ENCODE results near the gene AKT1S1.

The AKT1S1 gene

DNA sequence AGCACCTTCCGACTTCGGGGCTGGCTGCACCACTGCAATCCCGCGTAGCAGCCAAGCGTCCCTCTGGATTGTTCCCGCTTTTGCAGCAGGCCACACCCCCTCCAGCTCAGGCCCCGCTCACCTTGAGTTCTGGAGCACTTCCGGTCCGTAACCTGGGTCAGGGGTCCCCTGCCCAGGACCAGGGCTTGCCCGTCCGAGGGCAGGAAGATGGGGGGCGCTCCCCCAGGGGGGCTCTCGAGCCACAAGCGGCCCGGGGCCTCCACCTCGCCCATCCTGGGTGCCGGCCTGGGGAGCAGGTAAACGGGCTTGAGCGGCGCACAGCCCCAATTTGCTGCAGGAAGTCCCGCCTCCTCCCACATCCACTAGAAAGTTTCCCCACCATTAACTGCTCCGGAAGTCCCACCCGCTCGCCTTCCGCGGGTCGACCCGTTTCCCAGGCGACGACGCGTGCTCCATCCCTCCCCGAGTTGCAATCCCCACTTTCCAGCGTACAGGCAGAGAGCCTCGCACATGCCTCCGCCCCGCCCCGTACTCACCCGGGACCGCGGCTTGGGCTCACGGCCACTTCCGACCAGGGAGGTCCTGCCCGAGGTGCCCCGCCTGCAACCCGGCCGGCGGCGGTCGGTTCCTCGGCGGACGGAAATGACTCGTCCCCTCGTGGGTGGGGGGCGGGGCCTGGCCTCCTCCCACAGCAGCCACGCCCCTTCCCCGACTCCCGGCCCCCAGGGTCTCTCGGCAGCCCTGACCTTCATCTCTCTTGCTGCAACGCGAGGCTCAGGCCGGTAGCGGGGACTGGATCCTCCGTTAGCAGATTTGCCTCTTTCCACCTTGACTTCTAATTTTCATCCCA is 10.0 kb downstream of the AKT1S1 start, which contains the start of gene PNKP:
TSS of gene PNKP (minus strand) at position 644 of the 850 bp plus-strand sequence. CDS start at position 272, 372 bp downstream.
- peak; percentile 91 for DNase-seq

DNA sequence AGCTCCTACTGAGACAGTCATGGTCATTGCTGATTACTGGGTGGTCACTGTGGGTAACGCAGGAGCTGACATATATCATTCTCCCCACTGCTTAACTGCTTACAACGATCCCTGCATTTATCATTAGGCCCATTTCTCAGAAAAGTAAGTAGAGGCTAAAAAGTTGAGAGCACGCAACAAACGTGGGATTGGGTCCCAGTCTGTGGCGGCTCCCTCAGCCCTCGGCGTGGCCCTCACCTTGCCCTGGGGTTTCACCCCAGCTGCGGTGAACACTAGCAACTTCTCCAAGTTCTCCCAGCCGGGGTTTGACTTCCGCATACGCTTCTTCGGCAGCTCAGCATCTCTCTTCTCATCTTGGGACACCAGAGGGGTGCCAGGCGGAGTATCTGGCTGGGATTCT is 12.3 kb downstream of the AKT1S1 start:
- DNase-seq: no peak

GRCh38 chr19:49863935-49864320 is 13.2 kb downstream of the AKT1S1 start:
- DNase-seq: no peak

GRCh38 chr19:49863254-49863934 is 13.8 kb downstream of the AKT1S1 start:
- DNase-seq: no peak

- no peak for DNase-seq
Measured at GRCh38 chr19:49862391-49863253, 14.5 kb downstream of the AKT1S1 start.

- no peak for DNase-seq
Measured at GRCh38 chr19:49861541-49862378, 15.4 kb downstream of the AKT1S1 start.

DNA sequence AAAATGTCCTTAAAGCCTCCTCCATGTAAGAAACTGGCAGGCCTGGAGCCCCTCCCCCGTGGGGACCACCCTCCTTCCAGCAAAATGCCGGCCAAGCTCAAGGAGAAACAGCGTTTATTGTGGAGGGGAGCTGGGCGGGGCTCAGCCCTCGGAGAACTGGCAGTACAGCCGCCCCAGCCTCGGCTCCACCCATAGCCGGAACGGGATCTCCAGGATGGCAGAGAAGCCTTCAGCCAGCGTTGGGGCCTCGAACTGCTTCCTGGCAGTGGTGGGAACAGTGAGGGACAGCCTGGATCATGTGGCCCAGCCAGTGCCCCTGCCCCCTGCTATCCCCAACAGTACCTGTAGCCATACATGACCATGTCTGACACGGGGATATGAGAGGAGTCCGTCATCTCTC is 16.0 kb downstream of the AKT1S1 start:
- no peak for DNase-seq

GRCh38 chr19:49860336-49861102 is 16.6 kb downstream of the AKT1S1 start:
- DNase-seq: no peak

DNA sequence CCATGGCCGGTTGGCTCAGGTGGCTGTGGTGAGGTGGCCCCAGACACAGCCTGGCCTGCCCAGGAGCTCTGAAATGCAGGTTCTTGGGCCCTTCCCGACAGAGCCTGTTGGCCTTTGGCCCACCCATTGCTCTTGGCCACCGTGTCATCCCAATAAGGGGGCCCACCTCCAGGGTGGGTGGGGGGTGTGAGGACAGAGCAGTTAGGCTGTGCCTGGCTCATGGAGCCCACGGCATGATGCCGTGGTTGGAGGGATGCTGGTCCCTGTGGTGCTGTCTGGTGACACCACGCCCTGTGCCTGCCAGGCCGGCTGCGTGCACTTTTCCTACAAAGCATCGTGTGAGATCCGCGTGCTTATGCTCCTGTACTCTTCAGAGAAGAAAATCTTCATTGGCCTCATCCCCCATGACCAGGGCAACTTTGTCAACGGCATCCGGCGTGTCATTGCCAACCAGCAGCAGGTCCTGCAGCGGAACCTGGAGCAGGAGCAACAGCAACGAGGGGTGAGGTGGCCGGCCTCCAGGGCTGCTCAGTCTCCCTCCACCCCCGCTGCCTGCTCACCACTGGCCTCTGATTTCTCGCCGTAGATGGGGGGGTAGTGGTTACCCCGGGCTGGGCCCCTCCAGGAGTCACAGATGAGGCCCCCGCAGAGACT is 17.3 kb downstream of the AKT1S1 start:
- no peak for DNase-seq

DNA sequence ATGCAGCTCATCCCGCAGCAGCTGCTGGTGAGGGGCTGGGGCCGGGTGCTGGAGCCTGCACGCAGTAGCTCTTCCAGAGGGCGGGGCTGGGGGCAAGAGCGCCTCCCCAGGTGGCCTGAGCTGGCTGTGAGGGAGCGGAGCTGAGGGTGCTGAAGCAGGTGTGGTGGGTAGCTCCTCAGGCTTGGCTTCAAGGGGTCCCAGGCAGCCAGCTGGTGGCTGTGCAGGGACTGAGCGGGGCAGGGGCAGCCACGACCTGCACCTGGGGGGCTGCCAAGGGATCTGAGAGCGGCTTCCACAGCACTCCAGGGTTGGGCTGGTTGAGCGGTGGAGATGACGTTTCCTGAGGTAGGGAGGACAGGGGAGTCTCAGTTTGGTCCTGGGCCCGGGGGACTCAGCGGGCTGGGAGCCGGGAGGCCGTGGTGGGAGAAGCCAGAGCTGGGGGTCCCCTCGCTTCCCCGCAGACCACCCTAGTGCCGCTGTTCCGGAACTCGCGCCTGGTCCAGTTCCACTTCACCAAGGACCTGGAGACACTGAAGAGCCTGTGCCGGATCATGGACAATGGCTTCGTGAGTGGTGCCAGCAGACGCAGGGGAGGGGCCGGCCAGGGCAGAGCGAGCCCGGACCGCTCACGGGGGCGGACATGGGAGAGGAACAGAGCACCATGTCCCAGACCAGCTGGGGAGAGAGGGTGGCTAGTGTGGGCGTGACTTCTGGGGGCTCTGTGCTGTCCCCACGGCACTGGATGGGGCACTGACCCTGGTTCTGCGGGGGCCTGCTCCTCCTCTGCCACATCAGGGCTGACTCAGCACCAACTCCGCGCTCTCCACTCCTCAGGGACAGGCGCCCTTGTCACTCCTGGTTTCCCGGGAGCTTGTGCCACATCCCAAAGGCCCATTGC is 18.8 kb downstream of the AKT1S1 start:
- DNase-seq: no peak

GRCh38 chr19:49857838-49858087 is 19.4 kb downstream of the AKT1S1 start:
- DNase-seq: no peak

GRCh38 chr19:49857061-49857837 is 19.9 kb downstream of the AKT1S1 start:
- no peak for DNase-seq

- no peak for DNase-seq
Measured at GRCh38 chr19:49856574-49857021, 20.6 kb downstream of the AKT1S1 start.

DNA sequence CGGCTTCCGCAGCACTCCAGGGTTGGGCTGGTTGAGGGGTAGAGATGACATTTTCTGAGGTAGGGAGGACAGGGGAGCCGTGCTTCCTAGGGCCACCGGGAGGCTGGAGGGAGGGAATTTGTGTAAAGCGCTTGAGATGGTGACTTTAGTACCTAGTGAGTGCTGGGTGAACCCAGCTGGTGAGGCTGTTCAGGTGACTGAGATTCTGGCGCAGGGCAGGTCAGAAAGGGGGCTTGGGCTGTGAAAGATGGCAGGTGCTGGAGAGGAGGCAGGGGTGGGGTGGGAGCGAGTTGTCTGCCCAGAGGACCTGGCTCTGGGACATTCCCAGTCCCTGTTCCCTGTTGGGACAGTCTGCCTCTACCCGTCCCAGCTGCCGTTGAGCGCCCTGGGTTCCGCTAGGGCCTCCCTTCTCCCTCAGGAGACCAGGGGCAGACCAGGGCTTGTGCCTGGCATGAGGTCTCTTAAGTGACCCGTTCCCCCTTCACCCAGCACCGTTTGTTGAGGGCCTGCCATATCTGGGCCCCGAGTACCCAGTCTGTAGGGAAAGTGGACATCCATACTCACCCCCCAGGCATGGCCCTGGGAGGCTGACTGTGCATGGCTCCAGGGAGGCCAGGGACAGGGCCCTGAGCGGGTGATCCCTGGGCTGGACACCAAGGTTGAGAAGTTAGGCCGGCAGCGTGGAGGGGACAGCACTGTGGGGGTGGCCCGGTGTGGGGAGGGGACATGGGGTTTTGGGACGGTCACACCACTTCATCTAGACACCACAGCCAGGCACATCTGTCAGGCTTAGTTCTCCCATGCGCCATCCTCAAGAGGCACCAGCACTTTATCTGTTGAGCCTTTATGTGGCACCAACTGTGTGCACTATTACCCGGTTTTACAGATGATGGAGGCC is 21.2 kb downstream of the AKT1S1 start:
- no peak for DNase-seq

DNA sequence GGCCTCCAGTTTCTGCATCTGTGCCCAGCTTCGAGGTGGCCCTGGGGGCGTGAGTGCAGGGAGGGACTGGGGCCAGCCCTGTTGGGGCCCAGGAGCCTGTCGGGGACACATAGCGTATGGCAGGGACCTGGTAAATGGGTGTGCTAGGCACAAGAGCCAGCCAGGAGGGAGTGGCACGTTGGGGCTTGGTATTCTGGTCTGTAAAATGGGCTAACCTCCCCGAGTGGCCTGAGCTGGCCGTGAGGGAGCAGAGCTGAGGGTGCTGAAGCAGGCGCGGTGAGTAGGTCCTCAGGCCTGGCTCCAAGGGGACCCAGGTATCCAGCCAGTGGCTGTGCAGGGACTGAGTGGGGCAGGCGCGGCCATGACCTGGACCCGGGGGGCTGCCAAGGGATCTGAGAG is 21.9 kb downstream of the AKT1S1 start:
- DNase-seq: no peak

DNA sequence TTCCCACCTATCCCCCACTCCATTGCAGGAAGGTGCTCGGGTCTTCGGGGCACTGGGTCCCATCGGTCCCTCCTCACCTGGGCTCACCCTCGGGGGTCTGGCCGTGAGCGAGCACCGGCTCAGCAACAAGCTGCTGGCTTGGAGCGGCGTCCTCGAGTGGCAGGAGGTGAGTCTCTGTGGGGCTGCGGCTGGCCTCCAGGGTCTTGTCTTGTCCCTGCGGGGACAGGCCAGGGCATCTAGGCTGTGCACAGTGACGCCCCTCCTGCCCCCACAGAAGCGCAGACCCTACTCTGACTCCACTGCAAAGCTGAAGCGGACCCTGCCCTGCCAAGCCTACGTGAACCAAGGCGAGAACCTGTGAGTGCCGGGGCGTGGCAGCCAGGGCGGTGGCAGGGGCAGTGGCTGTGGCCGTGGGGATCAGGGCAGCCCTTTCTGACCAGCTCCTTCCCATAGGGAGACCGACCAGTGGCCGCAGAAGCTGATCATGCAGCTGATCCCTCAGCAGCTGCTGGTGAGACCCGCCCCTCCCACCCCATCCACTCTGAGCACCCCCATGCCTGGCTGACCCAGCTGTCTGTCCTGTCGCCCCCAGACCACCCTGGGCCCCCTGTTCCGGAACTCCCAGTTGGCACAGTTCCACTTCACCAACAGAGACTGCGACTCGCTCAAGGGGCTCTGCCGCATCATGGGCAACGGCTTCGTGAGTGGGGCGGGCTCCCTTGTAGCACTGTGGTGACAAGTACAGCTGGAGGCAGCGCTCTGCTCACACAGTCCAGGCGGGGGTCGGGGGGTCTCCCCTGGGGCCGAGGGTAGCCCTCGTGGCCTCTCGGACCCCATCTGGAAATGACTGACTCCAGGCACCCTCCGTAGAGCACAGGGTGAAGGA is 22.5 kb downstream of the AKT1S1 start:
- no peak for DNase-seq

DNA sequence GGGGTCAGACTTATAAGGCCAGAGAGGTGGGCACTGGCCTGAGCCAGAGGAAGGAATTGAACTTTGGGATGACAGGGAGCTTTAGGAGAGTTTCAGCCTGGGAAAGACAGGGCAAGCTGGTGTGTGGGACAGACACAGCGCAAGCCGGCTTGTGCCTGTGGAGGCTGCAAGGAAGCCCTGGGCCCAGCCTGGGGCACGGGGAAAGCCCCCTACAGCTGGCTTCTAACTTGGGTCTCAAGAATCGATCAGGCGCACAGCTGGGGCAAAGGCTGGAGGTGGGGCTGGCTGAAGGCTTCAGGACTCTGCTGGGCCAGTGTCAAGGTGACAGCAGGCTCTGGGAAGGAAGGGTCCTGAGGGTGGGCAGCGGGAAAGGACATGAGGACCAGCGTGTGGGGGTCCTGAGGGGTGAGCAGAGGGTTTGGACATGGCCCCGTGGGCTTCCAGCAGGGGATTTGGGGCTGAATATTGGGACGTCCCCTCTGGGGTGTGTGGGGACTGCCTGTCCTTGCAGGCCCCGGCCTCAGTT is 23.2 kb downstream of the AKT1S1 start:
- no peak for DNase-seq

Measured in DMS79 treated with DMSO at 0.1 percent for 48 hours (cell line).